Measurements from ENCODE around the gene MON1B.

MON1B gene

GRCh38 chr16:77194295-77195231 is 3.6 kb downstream of the MON1B start:
- FAIRE-seq (no peak), DNase-seq (ENCODE audit: extremely low spot score, insufficient read length, low read depth) (no peak)

- no peak for FAIRE-seq
- no peak for DNase-seq (ENCODE audit: extremely low spot score, insufficient read length, low read depth)
These were observed 4.4 kb downstream of the MON1B start for GRCh38 chr16:77195411-77195810.

GRCh38 chr16:77197747-77198146 is 6.8 kb downstream of the MON1B start:
- DNase-seq (ENCODE audit: extremely low spot score, insufficient read length, low read depth) = no peak
- FAIRE-seq = no peak

GRCh38 chr16:77199211-77199610 is 8.2 kb downstream of the MON1B start, which contains the start of gene SYCE1L:
TSS of gene SYCE1L (plus strand) at chr16:77199408. CDS start at chr16:77199452, 44 bp downstream.
- FAIRE-seq (no peak), DNase-seq (ENCODE audit: extremely low spot score, insufficient read length, low read depth) (no peak)

- no peak for DNase-seq (ENCODE audit: extremely low spot score, insufficient read length, low read depth)
- FAIRE-seq = no peak
These were observed 15.5 kb downstream of the MON1B start for GRCh38 chr16:77206533-77206932.

- FAIRE-seq (no peak), DNase-seq (ENCODE audit: extremely low spot score, insufficient read length, low read depth) (no peak)
These were observed 16.0 kb downstream of the MON1B start for GRCh38 chr16:77207030-77207429.

- no peak for FAIRE-seq
- DNase-seq (ENCODE audit: extremely low spot score, insufficient read length, low read depth) = no peak
These were observed 17.4 kb downstream of the MON1B start for GRCh38 chr16:77208382-77208781.

- FAIRE-seq (peak; percentile 47), DNase-seq (ENCODE audit: extremely low spot score, insufficient read length, low read depth) (peak; percentile 54)
These were observed 21.1 kb downstream of the MON1B start for GRCh38 chr16:77211880-77212740.

GRCh38 chr16:77212741-77213541 is 22.0 kb downstream of the MON1B start:
- FAIRE-seq (peak; percentile 67), DNase-seq (ENCODE audit: extremely low spot score, insufficient read length, low read depth) (peak; percentile 45)

- no peak for DNase-seq (ENCODE audit: extremely low spot score, insufficient read length, low read depth)
- no peak for FAIRE-seq
These were observed 22.6 kb downstream of the MON1B start for GRCh38 chr16:77213542-77214106.

GRCh38 chr16:77214411-77215138 is 23.6 kb downstream of the MON1B start:
- FAIRE-seq (no peak), DNase-seq (ENCODE audit: extremely low spot score, insufficient read length, low read depth) (no peak)

- FAIRE-seq = no peak
- DNase-seq (ENCODE audit: extremely low spot score, insufficient read length, low read depth) = no peak
These were observed 28.4 kb downstream of the MON1B start for GRCh38 chr16:77219437-77219836.

GRCh38 chr16:77220427-77220826 is 29.4 kb downstream of the MON1B start:
- FAIRE-seq = no peak
- DNase-seq (ENCODE audit: extremely low spot score, insufficient read length, low read depth) = no peak

- DNase-seq (ENCODE audit: extremely low spot score, insufficient read length, low read depth) (no peak), FAIRE-seq (no peak)
These were observed 30.5 kb downstream of the MON1B start for GRCh38 chr16:77221482-77221881.

- DNase-seq (ENCODE audit: extremely low spot score, insufficient read length, low read depth) (no peak), FAIRE-seq (no peak)
These were observed 32.2 kb downstream of the MON1B start for GRCh38 chr16:77223184-77223583.

- no peak for FAIRE-seq
- DNase-seq (ENCODE audit: extremely low spot score, insufficient read length, low read depth) = no peak
These were observed 34.2 kb downstream of the MON1B start for GRCh38 chr16:77225182-77225581.

GRCh38 chr16:77227745-77228144 is 36.8 kb downstream of the MON1B start:
- no peak for DNase-seq (ENCODE audit: extremely low spot score, insufficient read length, low read depth)
- no peak for FAIRE-seq

GRCh38 chr16:77231047-77231446 is 40.1 kb downstream of the MON1B start:
- no peak for FAIRE-seq
- DNase-seq (ENCODE audit: extremely low spot score, insufficient read length, low read depth) = no peak
